Neural cell (in vitro differentiated cells): ENCODE measurements around the gene FZD2. TPM values are rescaled to one million over a fixed set of nuclear protein-coding genes. Genes with fewer than 3 reads are reported as not detected.

Source experiments
- H2AFZ ChIP-seq: fragments of 200-600, 300-800 bp; sonication (generic), shearing (Covaris generic); 2 replicates; pipeline ENCODE4 v1.6.0; 2014; ENCODE audit warnings: low read depth, mild to moderate bottlenecking, antibody characterized with exemption, low read length, moderate library complexity
- H3F3A ChIP-seq: fragments of 200-600 bp; shearing (Covaris generic); 2 replicates; pipeline ENCODE4 v1.6.1; 2016; ENCODE audit warnings: mild to moderate bottlenecking, moderate library complexity, mixed read lengths, antibody characterized with exemption, low read length; ENCODE audit not compliant: insufficient read depth, poor library complexity, severe bottlenecking
- H3K27ac ChIP-seq: fragments of 200-600, 300-800 bp; sonication (generic), shearing (Covaris generic); 2 replicates; pipeline ENCODE4 v1.5.1; 2014; ENCODE audit warnings: mild to moderate bottlenecking, low read length, moderate library complexity
- H3K27me3 ChIP-seq: fragments of 300-800, 200-600 bp; sonication (generic), shearing (Covaris generic); 2 replicates; pipeline ENCODE4 v1.6.0; 2014; ENCODE audit warnings: mild to moderate bottlenecking, low read depth, low read length, moderate library complexity; ENCODE audit not compliant: insufficient read depth
- H3K36me3 ChIP-seq: fragments of 300-800, 200-600 bp; sonication (generic), shearing (Covaris generic); 2 replicates; pipeline ENCODE4 v1.5.1; 2014; ENCODE audit warnings: mild to moderate bottlenecking, antibody characterized with exemption, low read length, moderate library complexity; ENCODE audit not compliant: insufficient read depth
- H3K4me2 ChIP-seq: fragments of 300-800, 200-600 bp; sonication (generic), shearing (Covaris generic); 2 replicates; pipeline ENCODE4 v1.6.0; 2014; ENCODE audit warnings: mild to moderate bottlenecking, low read length
- H3K4me3 ChIP-seq: fragments of 300-800, 200-600 bp; sonication (generic), shearing (Covaris generic); 2 replicates; pipeline ENCODE4 v1.5.1; 2014; ENCODE audit warnings: mild to moderate bottlenecking, low read length, moderate library complexity
- H3K79me2 ChIP-seq: fragments of 200-600 bp; shearing (Covaris generic); replicated peaks from 2 replicates; pipeline ENCODE4 v1.6.0; 2014; ENCODE audit warnings: mild to moderate bottlenecking, low read length, moderate library complexity; ENCODE audit not compliant: insufficient read depth
- H3K9ac ChIP-seq: fragments of 300-800, 200-600 bp; sonication (generic), shearing (Covaris generic); 2 replicates; pipeline ENCODE4 v1.6.1; 2016; ENCODE audit warnings: mild to moderate bottlenecking, low read length, mixed read lengths
- H3K9me2 ChIP-seq: fragments of 200-600 bp; shearing (Covaris generic); 2 replicates; pipeline ENCODE4 v1.6.1; 2016; ENCODE audit warnings: mild to moderate bottlenecking, low read length, mixed read lengths; ENCODE audit not compliant: insufficient read depth
- H3K9me3 ChIP-seq: fragments of 200-600, 300-800 bp; sonication (generic), shearing (Covaris generic); 2 replicates; pipeline ENCODE4 v1.6.1; 2016; ENCODE audit warnings: mild to moderate bottlenecking, mixed run types, low read length, moderate library complexity, mixed read lengths
- H4K20me1 ChIP-seq: fragments of 200-600 bp; shearing (Covaris generic); 2 replicates; pipeline ENCODE4 v1.6.1; 2016; ENCODE audit warnings: mild to moderate bottlenecking, mixed run types; ENCODE audit not compliant: insufficient read depth
- EP300 ChIP-seq: fragments of 450-650 bp; conservative IDR thresholded peaks from 2 replicates; pipeline ENCODE4 v1.6.1; 2014; ENCODE audit warnings: antibody characterized with exemption, mild to moderate bottlenecking, moderate library complexity; ENCODE audit not compliant: poor library complexity, severe bottlenecking
- EZH2 ChIP-seq: fragments of 200-600, 300-800 bp; shearing (Covaris generic), sonication (generic); IDR thresholded peaks from 2 replicates; pipeline ENCODE4 v1.6.1; 2014; ENCODE audit warnings: antibody characterized with exemption, low read length, borderline replicate concordance, mild to moderate bottlenecking; ENCODE audit not compliant: insufficient read depth, poor library complexity, severe bottlenecking
- MXI1 ChIP-seq: fragments of 450-650 bp; conservative IDR thresholded peaks from 2 replicates; pipeline ENCODE4 v1.6.1; 2014; ENCODE audit warnings: antibody characterized with exemption, mild to moderate bottlenecking; ENCODE audit not compliant: poor library complexity, severe bottlenecking
- POLR2AphosphoS5 ChIP-seq: IDR thresholded peaks from 2 replicates; pipeline ENCODE4 v1.6.1; 2012
- RAD21 ChIP-seq: fragments of 450-650 bp; conservative IDR thresholded peaks from 2 replicates; pipeline ENCODE4 v1.6.1; 2014; ENCODE audit warnings: antibody characterized with exemption, mild to moderate bottlenecking, moderate library complexity
- SMC3 ChIP-seq: fragments of 450-650 bp; conservative IDR thresholded peaks from 2 replicates; pipeline ENCODE4 v1.6.1; 2014; ENCODE audit warnings: antibody characterized with exemption, mild to moderate bottlenecking, moderate library complexity; ENCODE audit not compliant: poor library complexity
- TAF1 ChIP-seq: IDR thresholded peaks from 2 replicates; pipeline ENCODE4 v1.6.1; 2012; ENCODE audit warnings: low read depth
- polyA plus RNA-seq: library from polyadenylated mRNA; depleted of rRNA; stranded (reverse); fragments of >200 nt; gene quantifications from 2 replicates; pipeline ENCODE4 v1.2.3, GENCODE V29; 2014
- TF ChIP-seq, protein P1 (sequence below): fragments of 450-650 bp; IDR thresholded peaks from 2 replicates; pipeline ENCODE4 v1.5.1; 2014; ENCODE audit warnings: antibody characterized with exemption, mild to moderate bottlenecking, moderate library complexity; ENCODE audit not compliant: poor library complexity, severe bottlenecking
- TF ChIP-seq, protein P2 (sequence below): IDR thresholded peaks from 2 replicates; pipeline ENCODE4 v1.6.1; 2012; ENCODE audit warnings: borderline replicate concordance

The FZD2 gene
- polyA plus RNA-seq, 1 donor from 2014 or later = 2.5 TPM

DNA sequence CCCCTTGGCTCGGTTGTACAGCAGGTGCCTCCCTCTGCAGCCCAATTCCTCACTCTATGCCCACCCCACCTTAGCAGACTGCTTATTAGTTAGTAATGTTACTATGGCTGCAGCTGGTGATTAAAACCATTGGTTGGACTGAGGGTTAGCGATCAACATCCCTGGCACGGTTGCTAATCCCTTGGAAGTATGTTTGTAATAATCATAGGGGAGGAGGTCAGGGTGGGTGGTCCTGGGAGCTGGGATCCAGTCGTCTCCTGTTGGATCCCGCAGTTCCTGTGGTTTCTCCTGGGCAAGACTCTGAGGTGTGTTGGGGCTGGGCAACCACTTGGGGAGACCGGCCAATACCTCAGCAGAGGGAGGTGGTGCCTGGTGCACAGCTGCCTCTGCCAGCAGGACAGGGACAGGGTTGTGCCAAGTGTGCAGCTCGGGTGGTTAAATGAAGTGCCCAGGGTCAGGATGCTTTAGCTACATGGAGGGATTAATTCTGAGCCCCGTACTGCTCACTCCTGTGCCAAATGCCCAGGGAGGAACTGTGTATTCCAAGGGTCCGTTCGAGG lies 38.0 kb downstream of the FZD2 start:
- Histone ChIP-seq H3K9me3 (no peaks in the 10 kb centered on the region), H2AFZ (no peak overlapping the region), H3K9me2 (no peaks in the 10 kb centered on the region), H3K36me3 (no peaks in the 10 kb centered on the region), H3K4me2 (no peak overlapping the region), H3K4me3 (no peak overlapping the region), H3F3A (no peaks in the 10 kb centered on the region), H3K9ac (no peak overlapping the region), H3K27ac (no peak overlapping the region), H4K20me1 (no peaks in the 10 kb centered on the region), H3K79me2 (no peaks in the 10 kb centered on the region), H3K27me3 (no peaks in the 10 kb centered on the region)
- TF ChIP-seq, protein P1, sequence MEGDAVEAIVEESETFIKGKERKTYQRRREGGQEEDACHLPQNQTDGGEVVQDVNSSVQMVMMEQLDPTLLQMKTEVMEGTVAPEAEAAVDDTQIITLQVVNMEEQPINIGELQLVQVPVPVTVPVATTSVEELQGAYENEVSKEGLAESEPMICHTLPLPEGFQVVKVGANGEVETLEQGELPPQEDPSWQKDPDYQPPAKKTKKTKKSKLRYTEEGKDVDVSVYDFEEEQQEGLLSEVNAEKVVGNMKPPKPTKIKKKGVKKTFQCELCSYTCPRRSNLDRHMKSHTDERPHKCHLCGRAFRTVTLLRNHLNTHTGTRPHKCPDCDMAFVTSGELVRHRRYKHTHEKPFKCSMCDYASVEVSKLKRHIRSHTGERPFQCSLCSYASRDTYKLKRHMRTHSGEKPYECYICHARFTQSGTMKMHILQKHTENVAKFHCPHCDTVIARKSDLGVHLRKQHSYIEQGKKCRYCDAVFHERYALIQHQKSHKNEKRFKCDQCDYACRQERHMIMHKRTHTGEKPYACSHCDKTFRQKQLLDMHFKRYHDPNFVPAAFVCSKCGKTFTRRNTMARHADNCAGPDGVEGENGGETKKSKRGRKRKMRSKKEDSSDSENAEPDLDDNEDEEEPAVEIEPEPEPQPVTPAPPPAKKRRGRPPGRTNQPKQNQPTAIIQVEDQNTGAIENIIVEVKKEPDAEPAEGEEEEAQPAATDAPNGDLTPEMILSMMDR = no peak
- no peak for TF ChIP-seq SMC3
- TF ChIP-seq EP300 = no peak
- no peak for TF ChIP-seq RAD21
- TF ChIP-seq, protein P2, sequence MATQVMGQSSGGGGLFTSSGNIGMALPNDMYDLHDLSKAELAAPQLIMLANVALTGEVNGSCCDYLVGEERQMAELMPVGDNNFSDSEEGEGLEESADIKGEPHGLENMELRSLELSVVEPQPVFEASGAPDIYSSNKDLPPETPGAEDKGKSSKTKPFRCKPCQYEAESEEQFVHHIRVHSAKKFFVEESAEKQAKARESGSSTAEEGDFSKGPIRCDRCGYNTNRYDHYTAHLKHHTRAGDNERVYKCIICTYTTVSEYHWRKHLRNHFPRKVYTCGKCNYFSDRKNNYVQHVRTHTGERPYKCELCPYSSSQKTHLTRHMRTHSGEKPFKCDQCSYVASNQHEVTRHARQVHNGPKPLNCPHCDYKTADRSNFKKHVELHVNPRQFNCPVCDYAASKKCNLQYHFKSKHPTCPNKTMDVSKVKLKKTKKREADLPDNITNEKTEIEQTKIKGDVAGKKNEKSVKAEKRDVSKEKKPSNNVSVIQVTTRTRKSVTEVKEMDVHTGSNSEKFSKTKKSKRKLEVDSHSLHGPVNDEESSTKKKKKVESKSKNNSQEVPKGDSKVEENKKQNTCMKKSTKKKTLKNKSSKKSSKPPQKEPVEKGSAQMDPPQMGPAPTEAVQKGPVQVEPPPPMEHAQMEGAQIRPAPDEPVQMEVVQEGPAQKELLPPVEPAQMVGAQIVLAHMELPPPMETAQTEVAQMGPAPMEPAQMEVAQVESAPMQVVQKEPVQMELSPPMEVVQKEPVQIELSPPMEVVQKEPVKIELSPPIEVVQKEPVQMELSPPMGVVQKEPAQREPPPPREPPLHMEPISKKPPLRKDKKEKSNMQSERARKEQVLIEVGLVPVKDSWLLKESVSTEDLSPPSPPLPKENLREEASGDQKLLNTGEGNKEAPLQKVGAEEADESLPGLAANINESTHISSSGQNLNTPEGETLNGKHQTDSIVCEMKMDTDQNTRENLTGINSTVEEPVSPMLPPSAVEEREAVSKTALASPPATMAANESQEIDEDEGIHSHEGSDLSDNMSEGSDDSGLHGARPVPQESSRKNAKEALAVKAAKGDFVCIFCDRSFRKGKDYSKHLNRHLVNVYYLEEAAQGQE = no peak
- no peak for TF ChIP-seq EZH2
- no peak for TF ChIP-seq POLR2AphosphoS5
- TF ChIP-seq MXI1 = no peak
- no peak for TF ChIP-seq TAF1

DNA sequence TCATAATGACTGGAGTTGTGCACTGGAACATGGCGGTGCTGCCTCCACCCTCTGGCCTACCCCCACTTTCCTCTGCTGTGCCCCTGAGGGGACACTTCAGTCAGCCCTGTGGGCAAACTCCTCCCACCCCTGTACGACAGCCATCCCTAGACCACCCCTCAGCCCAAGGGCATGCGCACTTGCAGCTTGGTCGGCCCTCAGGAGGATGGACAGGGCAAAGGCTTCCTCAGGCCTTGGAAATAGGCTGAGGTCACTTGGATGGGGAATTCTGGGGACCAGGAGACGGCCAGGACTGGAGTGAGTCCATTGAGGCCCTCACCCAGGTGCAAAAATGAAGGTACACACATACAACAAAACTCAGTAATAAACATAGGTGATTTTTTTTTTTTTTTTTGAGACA lies 41.0 kb downstream of the FZD2 start:
- no peak for TF ChIP-seq EZH2
- no peak for TF ChIP-seq EP300
- no peak for TF ChIP-seq MXI1
- TF ChIP-seq POLR2AphosphoS5 = no peak
- TF ChIP-seq TAF1 = no peak
- H2AFZ ChIP-seq = no peak overlapping the region

More for the DNA sequence above, 41.0 kb downstream of the FZD2 start:
- Histone ChIP-seq H3K9me3 (no peaks in the 10 kb centered on the region), H3K9ac (no peak overlapping the region), H3K4me2 (no peak overlapping the region), H3K27ac (no peak overlapping the region), H3K27me3 (no peaks in the 10 kb centered on the region), H3K36me3 (no peaks in the 10 kb centered on the region), H3K79me2 (no peaks in the 10 kb centered on the region), H3F3A (no peaks in the 10 kb centered on the region), H3K9me2 (no peaks in the 10 kb centered on the region), H3K4me3 (no peak overlapping the region), H4K20me1 (no peaks in the 10 kb centered on the region)
